Effector memory CD4-positive, alpha-beta T cell (primary cell): ENCODE results near the gene ATRNL1.

Source experiments
- DNase-seq, 3 donors: peaks; one replicate each; pipeline ENCODE4 v3.0.0-alpha.2; 2020
- H3K27ac ChIP-seq: 2 replicates; pipeline ENCODE4 v1.7.0; 2013; ENCODE audit warnings: mild to moderate bottlenecking, low read length, moderate library complexity; ENCODE audit not compliant: insufficient read depth, poor library complexity, severe bottlenecking
- H3K27me3 ChIP-seq: replicated peaks from 2 replicates; pipeline ENCODE4 v1.7.0; 2013; ENCODE audit warnings: mild to moderate bottlenecking, low read length; ENCODE audit not compliant: insufficient read depth, control insufficient read depth, poor library complexity, severe bottlenecking
- H3K36me3 ChIP-seq: 2 replicates; pipeline ENCODE4 v1.7.0; 2013; ENCODE audit warnings: mild to moderate bottlenecking, low read length, moderate library complexity; ENCODE audit not compliant: control insufficient read depth, insufficient read depth
- H3K4me1 ChIP-seq: 2 replicates; pipeline ENCODE4 v1.7.0; 2013; ENCODE audit warnings: low read length, mild to moderate bottlenecking; ENCODE audit not compliant: control insufficient read depth, insufficient read depth, poor library complexity, severe bottlenecking
- H3K4me3 ChIP-seq: 2 replicates; pipeline ENCODE4 v1.7.0; 2013; ENCODE audit warnings: low read length, low read depth, mild to moderate bottlenecking; ENCODE audit not compliant: insufficient read depth, poor library complexity, severe bottlenecking
- H3K9me3 ChIP-seq: 2 replicates; pipeline ENCODE4 v1.7.0; 2013; ENCODE audit warnings: mild to moderate bottlenecking, low read length, moderate library complexity; ENCODE audit not compliant: control insufficient read depth

Gene ATRNL1

DNA sequence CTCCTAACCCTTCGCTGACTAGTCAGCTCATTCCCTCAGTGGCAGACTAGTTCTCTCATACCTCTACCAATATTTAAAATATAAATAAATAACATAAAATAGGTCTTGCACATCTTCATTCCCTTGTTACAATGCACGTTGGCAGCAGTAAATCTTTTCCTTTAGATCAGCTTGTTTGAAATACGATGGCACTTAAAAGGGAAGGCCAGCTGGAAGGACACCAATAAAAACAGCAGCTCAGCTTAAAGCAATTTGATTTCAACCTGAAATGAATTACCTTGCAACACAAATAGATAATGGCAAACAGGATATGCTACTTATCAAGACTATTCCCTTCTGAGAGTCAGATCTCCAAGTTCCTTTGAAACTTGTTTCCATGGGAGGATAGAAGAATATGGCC lies 858.1 kb downstream of the ATRNL1 start:
- Histone ChIP-seq H3K27ac (no peak overlapping the region), H3K9me3 (no peaks in the 10 kb centered on the region), H3K27me3 (no peaks in the 10 kb centered on the region), H3K4me1 (no peaks in the 10 kb centered on the region), H3K4me3 (no peak overlapping the region), H3K36me3 (no peaks in the 10 kb centered on the region)
- no peak for DNase-seq

DNA sequence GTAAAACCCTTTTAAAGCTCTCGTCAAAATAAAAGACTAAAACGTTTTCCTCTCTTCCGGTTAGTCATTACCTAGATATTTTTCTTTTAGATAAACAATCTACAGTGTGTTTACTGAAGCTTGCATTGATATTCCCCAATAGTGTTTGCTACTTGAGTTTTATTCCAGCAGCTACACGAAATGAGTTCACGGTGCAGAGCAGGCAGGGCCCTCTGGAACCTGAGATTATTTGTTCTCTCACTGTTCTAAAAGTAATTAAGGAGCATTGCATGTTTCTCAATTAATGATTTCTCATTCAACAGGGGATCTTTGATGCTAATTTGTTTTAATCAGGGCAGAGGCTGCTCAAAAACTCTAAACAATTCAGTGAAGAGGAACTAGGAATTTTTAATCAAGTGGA lies 860.1 kb downstream of the ATRNL1 start:
- Histone ChIP-seq H3K4me1 (no peaks in the 10 kb centered on the region), H3K9me3 (no peaks in the 10 kb centered on the region), H3K4me3 (no peak overlapping the region), H3K27me3 (no peaks in the 10 kb centered on the region), H3K27ac (no peak overlapping the region), H3K36me3 (no peaks in the 10 kb centered on the region)
- DNase-seq: no peak

DNA sequence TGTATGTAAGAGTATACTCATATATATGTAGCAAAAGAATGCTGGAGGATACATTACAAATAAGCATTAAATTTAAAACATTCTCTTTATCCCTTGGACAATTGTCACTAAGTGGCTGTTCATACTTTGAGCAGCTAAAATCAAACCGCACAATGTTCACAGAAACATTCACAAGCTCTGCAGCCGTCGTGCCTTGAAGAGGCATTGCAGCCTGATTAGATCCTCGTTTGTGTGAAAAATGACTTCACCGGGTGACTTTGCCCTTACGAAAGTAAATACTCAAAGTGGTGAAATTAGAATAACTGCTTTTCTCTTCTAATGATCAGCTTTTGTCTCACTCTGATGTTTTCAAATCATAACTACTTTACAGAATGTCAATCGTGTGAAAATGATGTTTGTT lies 860.8 kb downstream of the ATRNL1 start:
- Histone ChIP-seq H3K4me3 (no peak overlapping the region), H3K27ac (no peak overlapping the region), H3K4me1 (no peaks in the 10 kb centered on the region), H3K36me3 (no peaks in the 10 kb centered on the region), H3K9me3 (no peaks in the 10 kb centered on the region), H3K27me3 (no peaks in the 10 kb centered on the region)
- DNase-seq: no peak

DNA sequence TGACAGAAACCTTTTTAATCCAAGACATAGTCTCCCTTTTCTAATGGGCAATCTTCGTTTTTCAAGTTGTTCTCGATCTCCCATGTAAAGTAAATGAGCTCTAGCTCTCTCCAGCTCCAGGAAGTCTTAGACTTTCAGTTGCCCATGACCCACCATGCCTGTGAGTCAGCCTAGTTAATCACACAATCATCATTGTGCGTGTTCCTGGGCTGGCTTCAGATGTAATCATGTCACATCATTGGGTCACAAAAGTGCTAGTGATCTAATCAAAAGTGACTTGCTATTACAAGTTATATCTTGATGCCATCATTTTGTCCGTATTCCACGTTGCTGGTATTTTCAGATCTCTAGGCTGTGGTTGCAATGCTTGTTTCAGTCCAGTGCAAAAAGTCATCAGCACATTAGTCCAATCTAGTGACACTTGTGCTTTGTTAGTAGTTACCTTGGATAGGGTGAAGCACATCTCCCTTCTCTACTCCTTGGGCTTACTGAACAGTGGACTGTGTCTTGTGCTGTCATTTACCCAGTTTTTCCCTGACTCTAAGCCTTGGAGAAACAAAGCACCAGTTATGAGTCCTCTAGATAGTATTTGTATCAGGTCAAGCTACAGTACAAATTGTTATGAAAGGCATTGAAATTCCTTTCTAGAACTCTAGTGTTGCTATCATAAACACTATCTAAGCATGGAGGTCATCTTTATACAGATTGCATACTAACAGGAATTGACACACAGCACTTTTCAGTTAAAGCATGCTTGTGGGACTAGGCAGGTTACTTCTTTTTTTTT lies 863.3 kb downstream of the ATRNL1 start:
- no peaks in the 10 kb centered on the region for H3K36me3 ChIP-seq
- no peaks in the 10 kb centered on the region for H3K9me3 ChIP-seq
- H3K27me3 ChIP-seq: no peaks in the 10 kb centered on the region
- no peaks in the 10 kb centered on the region for H3K4me1 ChIP-seq
- no peak overlapping the region for H3K4me3 ChIP-seq
- DNase-seq: no peak
- no peak overlapping the region for H3K27ac ChIP-seq

DNA sequence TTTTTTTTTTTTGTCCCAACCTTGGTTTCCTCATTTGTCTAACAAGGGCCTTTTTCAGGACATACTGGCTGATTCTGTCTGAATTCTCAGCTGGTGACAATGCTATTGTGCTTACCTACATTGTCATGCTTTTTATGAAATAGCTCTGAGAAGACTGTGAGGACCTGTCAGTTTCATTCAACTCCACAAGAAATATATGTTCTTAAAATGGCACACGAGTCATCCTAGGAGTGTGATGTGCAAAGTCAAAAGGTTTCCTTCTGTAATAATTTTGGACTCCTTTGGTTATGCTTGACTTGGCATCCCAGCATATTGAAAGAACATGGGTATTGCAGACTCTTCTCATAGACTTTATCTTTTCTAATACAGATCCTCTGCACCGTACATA lies 863.8 kb downstream of the ATRNL1 start:
- Histone ChIP-seq H3K9me3 (no peaks in the 10 kb centered on the region), H3K36me3 (no peaks in the 10 kb centered on the region), H3K27ac (no peak overlapping the region), H3K4me1 (no peaks in the 10 kb centered on the region), H3K4me3 (no peak overlapping the region), H3K27me3 (no peaks in the 10 kb centered on the region)
- no peak for DNase-seq

DNA sequence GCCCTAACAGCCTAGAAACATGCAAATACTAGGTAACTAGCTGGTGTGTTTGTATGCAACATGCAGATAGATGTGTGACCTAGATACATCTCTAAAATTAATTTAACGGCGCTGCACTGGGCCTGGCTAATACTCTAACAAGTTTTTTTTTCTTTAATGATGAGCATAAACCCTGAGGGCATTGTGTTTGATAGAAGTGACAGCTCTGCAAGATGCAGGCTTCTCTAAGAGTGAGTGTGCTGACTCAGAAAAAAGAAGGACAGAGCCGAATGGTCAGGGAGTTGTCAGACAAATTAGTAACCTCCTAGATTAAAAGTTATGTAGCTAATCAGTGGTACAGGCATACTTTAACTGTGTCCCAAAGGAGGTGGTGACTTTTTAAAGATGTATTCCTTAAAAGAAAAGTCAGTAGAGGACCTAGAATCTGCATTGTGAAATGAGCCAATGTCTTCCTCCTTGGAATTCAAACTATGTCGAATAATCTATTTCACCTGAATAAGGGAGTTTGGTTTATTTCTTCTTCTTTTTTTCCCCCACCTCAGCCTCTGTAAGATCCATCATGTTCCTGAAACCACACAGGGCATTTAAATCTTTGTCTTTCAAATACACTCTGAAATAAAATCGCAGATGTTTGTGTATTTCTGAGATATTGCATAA lies 864.7 kb downstream of the ATRNL1 start:
- H3K4me3 ChIP-seq: no peak overlapping the region
- H3K27me3 ChIP-seq: no peaks in the 10 kb centered on the region
- DNase-seq: no peak
- H3K9me3 ChIP-seq: no peaks in the 10 kb centered on the region
- no peaks in the 10 kb centered on the region for H3K4me1 ChIP-seq
- no peaks in the 10 kb centered on the region for H3K36me3 ChIP-seq
- no peak overlapping the region for H3K27ac ChIP-seq

DNA sequence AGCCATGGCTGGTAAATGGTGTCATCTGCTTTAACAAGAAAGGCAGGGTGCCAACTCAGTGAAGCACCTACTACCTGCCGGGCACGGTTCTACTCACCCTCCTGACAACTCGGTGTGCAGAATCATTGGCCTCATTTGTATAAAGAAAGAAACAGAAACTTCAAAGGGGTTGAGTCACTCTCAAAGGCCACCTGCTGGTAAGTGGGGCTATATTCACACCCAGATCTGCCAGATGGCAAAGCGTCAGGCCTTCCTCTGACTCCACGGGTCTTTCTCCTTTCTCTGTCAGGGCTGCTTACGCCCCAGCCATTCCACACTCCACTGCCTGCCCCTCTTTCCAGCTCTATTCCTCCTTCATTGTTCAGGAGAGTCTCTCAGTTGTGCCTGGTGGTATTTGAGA lies 870.7 kb downstream of the ATRNL1 start:
- Histone ChIP-seq H3K4me3 (no peak overlapping the region), H3K27me3 (no peaks in the 10 kb centered on the region)

DNA sequence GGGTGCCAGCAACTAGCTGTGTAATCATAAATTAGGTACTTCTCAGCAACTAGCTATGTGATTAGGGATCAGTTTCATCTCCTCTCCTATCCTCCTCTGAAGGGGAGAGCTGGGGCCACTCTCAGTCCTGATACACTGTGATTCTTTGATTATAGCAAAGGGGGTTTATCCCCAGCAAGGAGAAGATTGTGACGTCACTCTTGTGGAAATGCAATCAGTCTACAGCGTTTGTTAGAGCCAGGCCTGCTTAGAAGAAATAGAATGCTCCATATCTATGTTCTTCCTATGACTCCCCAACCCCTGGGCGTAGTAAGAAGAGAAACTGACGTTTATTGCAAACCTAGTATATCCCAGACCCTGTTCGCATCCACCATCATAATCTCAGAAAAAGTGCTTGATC lies 871.7 kb downstream of the ATRNL1 start:
- no peak for DNase-seq
- H3K27me3 ChIP-seq: no peaks in the 10 kb centered on the region

More for the DNA sequence above, 870.7 kb downstream of the ATRNL1 start:
- no peaks in the 10 kb centered on the region for H3K36me3 ChIP-seq
- no peaks in the 10 kb centered on the region for H3K9me3 ChIP-seq
- no peak overlapping the region for H3K27ac ChIP-seq
- no peaks in the 10 kb centered on the region for H3K4me1 ChIP-seq
- no peak for DNase-seq

DNA sequence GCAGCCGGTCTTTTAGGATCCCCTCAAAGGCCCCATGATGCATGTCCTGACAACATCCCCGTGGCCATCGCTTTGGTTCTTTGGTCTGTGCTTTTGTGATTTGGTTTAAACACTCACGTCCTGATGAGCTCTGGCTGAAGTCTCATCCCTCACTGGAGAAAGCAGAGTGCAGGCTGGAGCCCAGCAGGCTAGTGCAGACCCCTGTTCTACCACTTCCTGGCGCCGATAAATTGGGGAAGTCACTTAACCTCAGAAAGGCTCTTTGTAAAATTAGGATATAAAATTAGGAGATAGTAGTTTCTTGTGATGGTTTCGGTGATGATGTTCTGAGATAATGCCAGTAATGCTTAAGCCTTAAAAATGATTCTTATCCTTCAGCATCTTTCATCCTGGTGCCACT lies 872.2 kb downstream of the ATRNL1 start:
- DNase-seq: no peak
- Histone ChIP-seq H3K4me1 (no peaks in the 10 kb centered on the region), H3K36me3 (no peaks in the 10 kb centered on the region), H3K27ac (no peak overlapping the region), H3K4me3 (no peak overlapping the region), H3K27me3 (no peaks in the 10 kb centered on the region), H3K9me3 (no peaks in the 10 kb centered on the region)

More for the DNA sequence above, 871.7 kb downstream of the ATRNL1 start:
- no peaks in the 10 kb centered on the region for H3K36me3 ChIP-seq
- H3K4me3 ChIP-seq: no peak overlapping the region
- no peaks in the 10 kb centered on the region for H3K4me1 ChIP-seq
- no peaks in the 10 kb centered on the region for H3K9me3 ChIP-seq
- no peak overlapping the region for H3K27ac ChIP-seq

DNA sequence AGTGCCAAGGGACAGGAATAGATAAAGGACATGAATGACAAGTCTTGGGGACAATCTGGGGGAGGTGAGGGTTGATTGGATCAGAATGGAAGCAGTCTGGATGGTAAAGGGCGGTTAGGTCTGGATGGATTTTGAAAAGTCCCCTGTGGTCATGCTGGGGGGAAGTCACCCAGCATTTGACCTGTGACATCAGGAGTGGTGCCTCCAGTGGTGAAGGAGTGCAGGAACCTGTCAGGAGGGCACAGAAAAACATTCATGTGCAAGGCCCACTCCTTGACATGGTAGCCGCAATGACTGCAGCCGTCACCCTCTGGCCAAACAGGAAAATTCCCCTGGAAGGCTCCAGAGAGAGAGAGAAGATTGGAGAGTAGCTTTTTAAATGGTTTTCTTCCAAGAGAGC lies 875.1 kb downstream of the ATRNL1 start:
- Histone ChIP-seq H3K36me3 (no peaks in the 10 kb centered on the region), H3K4me1 (no peaks in the 10 kb centered on the region), H3K9me3 (no peaks in the 10 kb centered on the region), H3K4me3 (no peak overlapping the region), H3K27ac (no peak overlapping the region), H3K27me3 (no peaks in the 10 kb centered on the region)
- DNase-seq: no peak
